ENCODE results near the gene SUPT20HL2.
"Not testable (repeated sequence)": the region's sequence is repeated elsewhere in the genome, so short reads cannot be mapped to it uniquely, and the experiment has no call there.

DNA sequence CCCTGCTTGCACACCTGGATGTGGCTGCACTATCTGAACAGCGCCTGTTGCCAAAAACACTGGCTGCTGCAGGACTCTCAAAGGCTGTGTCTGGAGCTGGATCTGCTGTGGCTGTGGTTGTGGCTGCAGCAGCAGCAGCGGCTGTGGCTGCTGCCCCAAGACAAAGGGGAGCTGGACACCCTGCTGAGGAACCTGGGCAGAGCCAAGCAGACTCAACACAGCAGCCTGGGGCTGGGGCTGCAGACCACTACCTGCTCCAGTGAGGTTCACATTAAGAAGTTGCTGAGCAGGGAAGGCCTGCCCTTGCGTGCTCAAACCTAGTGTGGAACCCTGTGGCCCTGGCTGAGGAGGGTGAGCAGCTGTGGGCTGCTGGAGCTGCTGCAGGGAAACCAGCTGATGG is 3.0 kb downstream of the SUPT20HL2 start:
- TF ChIP-seq, protein P1, sequence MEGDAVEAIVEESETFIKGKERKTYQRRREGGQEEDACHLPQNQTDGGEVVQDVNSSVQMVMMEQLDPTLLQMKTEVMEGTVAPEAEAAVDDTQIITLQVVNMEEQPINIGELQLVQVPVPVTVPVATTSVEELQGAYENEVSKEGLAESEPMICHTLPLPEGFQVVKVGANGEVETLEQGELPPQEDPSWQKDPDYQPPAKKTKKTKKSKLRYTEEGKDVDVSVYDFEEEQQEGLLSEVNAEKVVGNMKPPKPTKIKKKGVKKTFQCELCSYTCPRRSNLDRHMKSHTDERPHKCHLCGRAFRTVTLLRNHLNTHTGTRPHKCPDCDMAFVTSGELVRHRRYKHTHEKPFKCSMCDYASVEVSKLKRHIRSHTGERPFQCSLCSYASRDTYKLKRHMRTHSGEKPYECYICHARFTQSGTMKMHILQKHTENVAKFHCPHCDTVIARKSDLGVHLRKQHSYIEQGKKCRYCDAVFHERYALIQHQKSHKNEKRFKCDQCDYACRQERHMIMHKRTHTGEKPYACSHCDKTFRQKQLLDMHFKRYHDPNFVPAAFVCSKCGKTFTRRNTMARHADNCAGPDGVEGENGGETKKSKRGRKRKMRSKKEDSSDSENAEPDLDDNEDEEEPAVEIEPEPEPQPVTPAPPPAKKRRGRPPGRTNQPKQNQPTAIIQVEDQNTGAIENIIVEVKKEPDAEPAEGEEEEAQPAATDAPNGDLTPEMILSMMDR (IDR thresholded peaks at IDR 0.05), result not testable (repeated sequence)
- TF ChIP-seq POLR2A (IDR thresholded peaks at IDR 0.05), result not testable (repeated sequence)
